CD4-positive, alpha-beta T cell treated with Interleukin-15 for 1 hour (primary cell): Measurements from ENCODE around the gene CISD3.
"Not testable (repeated sequence)": the region's sequence is repeated elsewhere in the genome, so short reads cannot be mapped to it uniquely, and the experiment has no call there.

Source experiments
- DNase-seq: peaks from one replicate; pipeline ENCODE4 v3.0.0-alpha.2; 2020

CISD3 gene

GRCh38 chr17:38709104-38709820 is 20.9 kb upstream of the CISD3 start:
- DNase-seq = no peak

GRCh38 chr17:38709864-38710603 is 20.1 kb upstream of the CISD3 start:
- no peak for DNase-seq

GRCh38 chr17:38710604-38710962 is 19.6 kb upstream of the CISD3 start:
- DNase-seq = no peak

GRCh38 chr17:38710985-38711384 is 19.2 kb upstream of the CISD3 start:
- no peak for DNase-seq

GRCh38 chr17:38711792-38712571 is 18.2 kb upstream of the CISD3 start:
- no peak for DNase-seq

GRCh38 chr17:38712593-38712992 is 17.5 kb upstream of the CISD3 start:
- no peak for DNase-seq

DNA sequence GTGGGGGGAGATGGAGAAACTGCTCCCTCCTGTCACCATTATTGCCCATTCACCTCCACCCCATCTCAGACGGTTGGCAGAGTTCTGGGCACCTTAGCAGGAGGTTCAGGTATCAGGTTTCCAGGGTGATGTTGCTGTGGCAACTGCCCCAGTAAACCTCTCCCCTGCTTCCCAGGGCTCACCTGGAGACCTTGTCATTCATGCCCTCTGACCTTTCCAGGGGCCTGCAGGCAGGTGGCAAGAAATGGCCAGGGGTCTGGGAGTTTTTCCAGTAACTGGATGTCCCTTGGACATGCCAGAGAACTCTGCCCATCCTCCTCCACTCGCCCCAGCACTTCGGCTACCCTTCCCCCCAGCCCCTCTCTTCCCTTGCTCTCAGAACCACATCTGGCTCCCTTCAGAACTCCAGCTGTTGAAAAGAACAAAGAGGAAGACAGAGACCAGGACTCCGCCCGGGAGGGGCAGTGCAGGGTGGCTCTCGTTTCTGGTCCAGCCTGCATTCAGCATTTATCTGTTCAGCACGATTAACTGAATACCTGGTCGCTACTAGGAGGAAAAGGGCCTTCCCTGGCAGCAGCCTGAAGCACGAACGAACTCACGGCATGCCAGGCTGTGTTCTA is 16.6 kb upstream of the CISD3 start:
- no peak for DNase-seq

DNA sequence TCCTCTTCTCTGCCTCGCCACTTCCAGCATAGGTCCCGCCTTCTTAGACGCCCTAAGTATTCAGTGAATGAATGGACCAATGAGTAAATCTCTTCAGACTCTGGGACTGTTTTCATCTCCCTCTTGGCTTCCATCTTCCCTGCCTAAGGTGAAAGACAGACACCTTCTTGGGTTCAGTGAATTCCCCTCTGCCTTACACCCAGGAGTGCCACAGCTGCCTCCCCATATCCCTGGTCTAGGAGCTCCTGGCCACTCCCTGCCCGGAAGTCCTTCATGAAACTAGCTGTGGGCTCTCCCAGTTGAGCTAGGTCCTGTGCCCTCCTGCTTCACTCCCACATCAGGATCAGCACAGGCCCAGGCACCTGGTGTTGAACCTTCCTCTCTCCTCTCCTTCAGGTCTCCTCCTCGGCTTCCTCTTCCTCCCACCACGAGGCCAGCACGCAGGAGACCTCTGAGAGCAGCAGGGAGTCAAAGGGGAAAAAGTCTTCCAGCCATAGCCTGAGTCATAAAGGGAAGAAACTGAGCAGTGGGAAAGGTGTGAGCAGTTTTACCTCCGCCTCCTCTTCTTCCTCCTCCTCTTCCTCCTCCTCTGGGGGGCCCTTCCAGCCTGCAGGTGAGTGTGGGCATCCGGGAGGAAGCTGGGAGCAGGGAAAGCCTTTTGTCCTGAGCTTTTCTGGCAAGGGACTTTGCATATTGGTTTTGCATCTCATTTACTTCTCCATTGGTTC is 14.8 kb upstream of the CISD3 start:
- DNase-seq = no peak

DNA sequence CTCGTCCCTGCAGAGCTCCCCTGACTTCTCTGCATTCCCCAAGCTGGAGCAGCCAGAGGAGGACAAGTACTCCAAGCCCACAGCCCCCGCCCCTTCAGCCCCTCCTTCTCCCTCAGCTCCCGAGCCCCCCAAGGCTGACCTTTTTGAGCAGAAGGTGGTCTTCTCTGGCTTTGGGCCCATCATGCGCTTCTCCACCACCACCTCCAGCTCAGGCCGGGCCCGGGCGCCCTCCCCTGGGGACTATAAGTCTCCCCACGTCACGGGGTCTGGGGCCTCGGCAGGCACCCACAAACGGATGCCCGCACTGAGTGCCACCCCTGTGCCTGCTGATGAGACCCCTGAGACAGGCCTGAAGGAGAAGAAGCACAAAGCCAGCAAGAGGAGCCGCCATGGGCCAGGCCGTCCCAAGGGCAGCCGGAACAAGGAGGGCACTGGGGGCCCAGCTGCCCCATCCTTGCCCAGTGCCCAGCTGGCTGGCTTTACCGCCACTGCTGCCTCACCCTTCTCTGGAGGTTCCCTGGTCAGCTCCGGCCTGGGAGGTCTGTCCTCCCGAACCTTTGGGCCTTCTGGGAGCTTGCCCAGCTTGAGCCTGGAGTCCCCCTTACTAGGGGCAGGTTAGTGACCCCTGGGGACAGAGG is 13.7 kb upstream of the CISD3 start:
- DNase-seq = no peak

DNA sequence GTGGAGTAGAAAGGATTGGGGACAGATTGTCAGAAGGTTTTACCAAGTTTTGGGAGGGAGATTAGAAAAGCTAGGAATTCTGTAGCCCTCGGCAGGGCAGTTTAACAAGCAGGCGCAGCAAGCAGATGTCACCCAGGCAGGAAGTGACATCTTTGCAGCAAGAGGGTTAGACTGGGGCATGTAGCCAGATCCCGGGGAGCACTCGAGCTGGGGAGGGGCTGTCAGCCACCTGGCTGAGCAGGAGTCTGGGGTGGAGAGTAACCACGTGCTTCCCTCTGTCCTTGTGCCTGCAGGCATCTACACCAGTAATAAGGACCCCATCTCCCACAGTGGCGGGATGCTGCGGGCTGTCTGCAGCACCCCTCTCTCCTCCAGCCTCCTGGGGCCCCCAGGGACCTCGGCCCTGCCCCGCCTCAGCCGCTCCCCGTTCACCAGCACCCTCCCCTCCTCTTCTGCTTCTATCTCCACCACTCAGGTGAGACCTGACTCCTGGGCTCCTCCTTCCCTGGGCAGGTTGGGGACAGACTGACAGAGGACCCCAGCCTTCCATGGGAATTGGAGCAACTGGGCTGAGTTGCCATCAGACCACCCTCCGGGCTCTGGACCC is 12.9 kb upstream of the CISD3 start:
- DNase-seq = no peak

GRCh38 chr17:38719289-38719942 is 10.7 kb upstream of the CISD3 start:
- DNase-seq = no peak

DNA sequence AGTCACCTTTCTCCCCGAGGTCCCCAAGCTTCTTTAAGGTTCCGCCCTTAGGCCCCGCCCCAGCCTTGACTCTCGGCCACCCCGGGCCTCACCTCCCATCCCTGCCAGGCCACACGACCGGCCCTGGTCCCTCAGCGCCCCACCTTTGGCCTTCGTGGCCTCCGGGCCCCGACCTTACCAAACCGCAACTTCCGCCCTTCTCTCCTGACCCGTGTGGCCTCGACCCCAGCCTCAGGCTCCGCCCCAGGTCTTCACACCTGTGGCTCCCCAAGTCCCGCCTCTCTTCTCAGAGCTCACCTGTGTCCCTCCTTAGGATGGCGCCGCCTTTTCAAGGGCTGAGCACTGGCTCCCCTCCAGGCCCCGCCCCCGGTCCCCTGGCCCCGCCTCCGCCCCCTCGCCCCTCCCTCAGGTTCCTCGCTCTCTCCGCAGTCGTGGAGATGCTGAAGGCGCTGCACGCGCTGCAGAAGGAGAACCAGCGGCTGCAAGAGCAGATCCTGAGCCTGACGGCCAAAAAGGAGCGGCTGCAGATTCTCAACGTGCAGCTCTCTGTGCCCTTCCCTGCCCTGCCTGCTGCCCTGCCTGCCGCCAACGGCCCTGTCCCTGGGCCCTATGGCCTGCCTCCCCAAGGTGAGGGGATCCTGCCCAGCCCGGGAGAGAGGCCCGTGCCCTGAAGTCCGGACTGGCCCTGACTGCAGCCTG is 10.0 kb upstream of the CISD3 start:
- DNase-seq = no peak

- DNase-seq = no peak
Measured at GRCh38 chr17:38720941-38721340, 9.2 kb upstream of the CISD3 start.

DNA sequence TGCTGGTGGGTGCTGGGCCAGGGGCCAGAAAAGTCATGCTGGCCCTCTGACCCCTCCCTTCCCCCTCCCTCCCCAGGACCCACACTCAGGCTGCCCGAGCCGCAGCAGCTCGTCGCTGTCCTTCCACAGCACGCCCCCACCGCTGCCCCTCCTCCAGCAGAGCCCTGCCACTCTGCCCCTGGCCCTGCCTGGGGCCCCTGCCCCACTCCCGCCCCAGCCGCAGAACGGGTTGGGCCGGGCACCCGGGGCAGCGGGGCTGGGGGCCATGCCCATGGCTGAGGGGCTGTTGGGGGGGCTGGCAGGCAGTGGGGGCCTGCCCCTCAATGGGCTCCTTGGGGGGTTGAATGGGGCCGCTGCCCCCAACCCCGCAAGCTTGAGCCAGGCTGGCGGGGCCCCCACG is 8.3 kb upstream of the CISD3 start:
- DNase-seq = no peak

GRCh38 chr17:38724337-38724988 is 5.7 kb upstream of the CISD3 start:
- DNase-seq = no peak

- DNase-seq = no peak
Measured at GRCh38 chr17:38725066-38725465, 5.1 kb upstream of the CISD3 start.

- DNase-seq = not testable (repeated sequence)
Measured at GRCh38 chr17:38726145-38726544, 4.0 kb upstream of the CISD3 start.

GRCh38 chr17:38727736-38728135 is 2.4 kb upstream of the CISD3 start:
- peak; percentile 76 for DNase-seq

GRCh38 chr17:38728290-38728831 is 1.8 kb upstream of the CISD3 start:
- DNase-seq = peak; percentile 85
